ENCODE data around the gene CPB1. TPM values are rescaled to one million over a fixed set of nuclear protein-coding genes. Genes with fewer than 3 reads are reported as not detected.

CPB1 gene
- total RNA-seq, 1 donor from 2014 or later: 11.9 TPM

- Mint-ChIP-seq H3K36me3 (no peaks in the 10 kb centered on the region), H3K27me3 (ENCODE audit: low read depth) (no peaks in the 10 kb centered on the region), H3K27ac (no peak overlapping the region)
These were observed 5.6 kb downstream of the CPB1 start for GRCh38 chr3:148833223-148833622.

GRCh38 chr3:148839805-148840204 lies 12.2 kb downstream of the CPB1 start:
- no peak overlapping the region for H3K27ac Mint-ChIP-seq
- peaks cover 16% of the 10 kb centered on the region for H3K4me1 Mint-ChIP-seq
- H3K27me3 Mint-ChIP-seq (ENCODE audit: low read depth): no peaks in the 10 kb centered on the region
- no peak overlapping the region for H3K4me3 Mint-ChIP-seq
- TF ChIP-seq CTCF (IDR thresholded peaks at IDR 0.05; ENCODE audit: unreplicated experiment): no peak
- H3K9me3 Mint-ChIP-seq: peaks cover 3% of the 10 kb centered on the region
- no peak for DNase-seq (ENCODE audit: low spot score in 2 of 2, unreplicated experiment in 2 of 2)
- no peaks in the 10 kb centered on the region for H3K36me3 Mint-ChIP-seq

More at GRCh38 chr3:148833223-148833622, 5.6 kb downstream of the CPB1 start:
- no peak for TF ChIP-seq CTCF (IDR thresholded peaks at IDR 0.05; ENCODE audit: unreplicated experiment)
- peaks cover 32% of the 10 kb centered on the region for H3K4me1 Mint-ChIP-seq
- DNase-seq (ENCODE audit: low spot score in 2 of 2, unreplicated experiment in 2 of 2): no peak
- H3K4me3 Mint-ChIP-seq: no peak overlapping the region
- H3K9me3 Mint-ChIP-seq: no peaks in the 10 kb centered on the region

- no peak overlapping the region for H3K4me3 Mint-ChIP-seq
- H3K9me3 Mint-ChIP-seq: peaks cover 3% of the 10 kb centered on the region
- peak overlapping the region; percentile 16 for H3K27ac Mint-ChIP-seq
- no peaks in the 10 kb centered on the region for H3K36me3 Mint-ChIP-seq
- peaks cover 16% of the 10 kb centered on the region for H3K4me1 Mint-ChIP-seq
- peaks cover 2% of the 10 kb centered on the region for H3K27me3 Mint-ChIP-seq (ENCODE audit: low read depth)
- no peak for TF ChIP-seq CTCF (IDR thresholded peaks at IDR 0.05; ENCODE audit: unreplicated experiment)
- no peak for DNase-seq (ENCODE audit: low spot score in 2 of 2, unreplicated experiment in 2 of 2)
These were observed 12.8 kb downstream of the CPB1 start for GRCh38 chr3:148840451-148840850.

- Mint-ChIP-seq H3K27me3 (ENCODE audit: low read depth) (peaks cover 2% of the 10 kb centered on the region), H3K4me1 (peaks cover 12% of the 10 kb centered on the region), H3K9me3 (no peaks in the 10 kb centered on the region), H3K36me3 (no peaks in the 10 kb centered on the region), H3K27ac (no peak overlapping the region), H3K4me3 (no peak overlapping the region)
- no peak for DNase-seq (ENCODE audit: low spot score in 2 of 2, unreplicated experiment in 2 of 2)
- TF ChIP-seq CTCF (IDR thresholded peaks at IDR 0.05; ENCODE audit: unreplicated experiment): no peak
These were observed 18.3 kb downstream of the CPB1 start for GRCh38 chr3:148845756-148846395.

GRCh38 chr3:148847351-148847750 lies 19.7 kb downstream of the CPB1 start:
- Mint-ChIP-seq H3K9me3 (no peaks in the 10 kb centered on the region), H3K4me3 (no peak overlapping the region), H3K27ac (no peak overlapping the region), H3K27me3 (ENCODE audit: low read depth) (peaks cover 2% of the 10 kb centered on the region), H3K4me1 (peaks cover 6% of the 10 kb centered on the region), H3K36me3 (no peaks in the 10 kb centered on the region)
- DNase-seq (ENCODE audit: low spot score in 2 of 2, unreplicated experiment in 2 of 2): no peak
- no peak for TF ChIP-seq CTCF (IDR thresholded peaks at IDR 0.05; ENCODE audit: unreplicated experiment)
